Measurements from ENCODE around the gene IHH. TPM values are rescaled to one million over a fixed set of nuclear protein-coding genes. Genes with fewer than 3 reads are reported as not detected.

The IHH gene
- total RNA-seq, 2 experiments from 2014 or later = not detected

DNA sequence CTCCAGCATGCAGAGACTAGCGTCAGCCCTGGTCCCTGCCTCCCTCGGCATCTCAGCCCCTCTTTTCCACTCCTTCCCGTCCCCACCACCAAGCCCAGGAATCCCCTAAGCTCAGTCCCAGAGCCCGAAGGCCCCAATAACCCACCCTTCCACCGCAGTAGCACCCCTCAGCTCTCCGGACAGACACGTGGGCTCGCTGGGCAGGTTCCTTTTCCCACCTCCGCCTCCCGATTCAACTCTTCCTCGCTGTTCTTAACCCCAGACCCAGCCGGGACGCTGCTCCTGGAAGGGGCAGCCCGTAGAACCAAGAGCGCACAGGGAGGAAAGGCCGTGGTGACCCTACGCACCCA, 1.4 kb downstream of the IHH start:
- TF ChIP-seq, protein P1, sequence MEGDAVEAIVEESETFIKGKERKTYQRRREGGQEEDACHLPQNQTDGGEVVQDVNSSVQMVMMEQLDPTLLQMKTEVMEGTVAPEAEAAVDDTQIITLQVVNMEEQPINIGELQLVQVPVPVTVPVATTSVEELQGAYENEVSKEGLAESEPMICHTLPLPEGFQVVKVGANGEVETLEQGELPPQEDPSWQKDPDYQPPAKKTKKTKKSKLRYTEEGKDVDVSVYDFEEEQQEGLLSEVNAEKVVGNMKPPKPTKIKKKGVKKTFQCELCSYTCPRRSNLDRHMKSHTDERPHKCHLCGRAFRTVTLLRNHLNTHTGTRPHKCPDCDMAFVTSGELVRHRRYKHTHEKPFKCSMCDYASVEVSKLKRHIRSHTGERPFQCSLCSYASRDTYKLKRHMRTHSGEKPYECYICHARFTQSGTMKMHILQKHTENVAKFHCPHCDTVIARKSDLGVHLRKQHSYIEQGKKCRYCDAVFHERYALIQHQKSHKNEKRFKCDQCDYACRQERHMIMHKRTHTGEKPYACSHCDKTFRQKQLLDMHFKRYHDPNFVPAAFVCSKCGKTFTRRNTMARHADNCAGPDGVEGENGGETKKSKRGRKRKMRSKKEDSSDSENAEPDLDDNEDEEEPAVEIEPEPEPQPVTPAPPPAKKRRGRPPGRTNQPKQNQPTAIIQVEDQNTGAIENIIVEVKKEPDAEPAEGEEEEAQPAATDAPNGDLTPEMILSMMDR (IDR thresholded peaks at IDR 0.05) = no peak
- ChIA-PET CTCF (interaction anchor here (1.1 to 24.1 kb wide), 15 partner anchors 11 to 236 kb away, joined by 3 to 431 read pairs (median 9); partner anchors contain the start of gene NHEJ1), POLR2A (interaction anchor here (0.6 kb wide), 1 partner anchor 97 kb away, joined by 3 read pairs; no protein-coding TSS in a partner anchor)
- no peak overlapping the region for H3K27ac Mint-ChIP-seq
- peaks cover 19% of the 10 kb centered on the region for H3K4me1 Mint-ChIP-seq (ENCODE audit: low read depth)
- no peak overlapping the region for H3K4me3 Mint-ChIP-seq
- intact Hi-C loops (cut with micrococcal nuclease) = loop anchor here (2.0 to 10.0 kb wide), 2 partner anchors 59 to 245 kb away; partner anchors contain the start of gene PTPRN
- H3K9me3 Mint-ChIP-seq = no peaks in the 10 kb centered on the region
- no peaks in the 10 kb centered on the region for H3K36me3 Mint-ChIP-seq (ENCODE audit: low read depth)
- DNase-seq = no peak
- no peak for ATAC-seq
- H3K27me3 Mint-ChIP-seq = peaks cover 60% of the 10 kb centered on the region

DNA sequence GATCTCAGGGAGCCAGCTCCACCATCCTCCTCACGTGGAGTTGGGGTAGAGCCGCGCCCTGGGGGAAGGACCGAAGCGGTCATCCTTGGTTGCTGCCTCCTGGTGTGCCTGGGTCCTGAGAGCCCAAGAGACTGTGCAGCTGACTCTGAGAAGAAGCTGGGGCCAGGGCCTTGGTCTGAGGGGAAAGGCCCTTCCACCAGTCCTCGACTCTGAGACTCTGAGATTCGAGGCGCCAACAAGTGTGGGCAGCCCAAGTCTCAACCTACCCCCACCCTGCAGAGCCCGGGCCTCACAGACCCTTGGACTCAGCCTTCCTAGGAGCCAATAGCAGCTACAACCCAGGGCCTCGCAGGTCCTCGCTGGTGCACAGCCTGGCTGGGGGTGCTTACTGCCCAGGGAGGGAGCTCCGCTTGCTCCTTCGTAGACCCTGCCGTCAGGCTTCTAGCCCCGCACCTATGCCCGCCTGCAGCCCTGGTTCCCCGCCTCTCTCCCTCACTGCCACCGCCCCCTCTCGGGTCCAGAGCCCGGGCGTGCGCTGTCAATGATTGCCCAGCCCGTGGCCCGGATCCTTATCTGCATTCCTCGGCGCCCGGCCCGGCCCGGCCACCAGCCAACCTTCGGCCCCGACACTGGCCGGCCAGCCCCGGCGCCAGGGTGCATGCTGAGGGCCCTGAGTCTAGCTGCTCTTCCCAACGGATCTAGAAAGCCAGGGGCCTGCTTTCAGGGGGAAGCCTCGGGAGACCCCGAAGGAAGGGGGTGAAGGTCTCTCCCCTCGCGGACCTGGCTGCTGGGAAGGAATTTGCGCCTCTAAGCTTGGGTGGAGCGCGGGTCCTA, 2.0 kb downstream of the IHH start:
- Mint-ChIP-seq H3K27ac (no peak overlapping the region), H3K4me3 (no peak overlapping the region), H3K4me1 (ENCODE audit: low read depth) (peaks cover 19% of the 10 kb centered on the region), H3K9me3 (no peaks in the 10 kb centered on the region), H3K36me3 (ENCODE audit: low read depth) (no peaks in the 10 kb centered on the region), H3K27me3 (peaks cover 62% of the 10 kb centered on the region)
- intact Hi-C loops (cut with micrococcal nuclease) = loop anchor here (2.0 to 10.0 kb wide), 2 partner anchors 60 to 246 kb away; partner anchors contain the start of gene PTPRN
- CTCF ChIA-PET = interaction anchor here (0.6 to 24.1 kb wide), 57 partner anchors 10 to 307 kb away, joined by 3 to 431 read pairs (median 4); partner anchors contain the start of genes CNPPD1, NHEJ1 and SLC23A3
- no peak for DNase-seq
- POLR2A ChIA-PET = interaction anchor here (0.7 kb wide), 1 partner anchor 70 kb away, joined by 3 read pairs; no protein-coding TSS in a partner anchor
- no peak for ATAC-seq
- TF ChIP-seq, protein P1 (IDR thresholded peaks at IDR 0.05) = no peak

DNA sequence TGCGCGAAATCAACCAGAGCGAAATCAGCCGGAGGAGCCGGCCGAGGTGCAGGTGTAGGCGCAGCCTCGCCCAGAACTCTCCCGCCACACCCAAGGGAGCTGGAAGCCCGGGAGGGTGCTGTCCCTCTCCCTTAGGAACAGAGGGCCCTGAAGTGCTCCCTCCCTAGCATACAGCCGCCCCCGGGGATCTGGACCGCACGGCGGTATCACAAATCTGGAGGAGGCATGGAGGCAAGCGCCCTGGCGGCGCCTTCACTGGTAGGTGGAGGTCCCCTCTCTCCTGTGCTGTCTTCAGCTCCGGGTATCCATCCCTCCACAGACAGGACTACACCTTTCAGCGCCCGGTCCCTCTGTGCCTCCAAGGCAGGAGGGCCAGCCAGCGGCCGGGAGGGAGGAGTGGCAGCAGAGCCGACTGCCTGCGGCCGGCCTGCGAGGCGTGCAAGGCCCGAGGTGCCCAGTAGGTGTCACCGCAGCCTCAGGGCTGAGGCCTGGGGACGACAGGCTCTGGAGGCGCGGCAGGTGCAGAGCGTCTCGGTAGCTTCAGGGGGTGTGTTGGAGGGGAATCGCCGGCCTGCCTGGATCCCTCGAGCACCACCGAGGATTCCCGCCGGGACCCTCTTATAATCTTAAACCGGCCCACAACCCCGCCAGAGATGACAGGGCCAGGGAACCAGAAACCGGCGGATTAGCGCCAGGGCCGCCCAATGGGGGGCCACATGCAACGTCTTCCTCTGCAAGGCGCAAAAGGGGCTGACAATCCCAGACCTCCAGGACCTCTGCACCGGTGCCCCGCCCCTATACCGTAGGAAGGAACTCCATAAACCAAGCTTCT, 2.8 kb downstream of the IHH start:
- CTCF ChIA-PET = interaction anchor here (0.6 to 24.1 kb wide), 59 partner anchors 9 to 308 kb away, joined by 3 to 431 read pairs (median 4); partner anchors contain the start of genes CNPPD1, NHEJ1 and SLC23A3
- peak overlapping the region; percentile 36 for H3K4me3 Mint-ChIP-seq
- POLR2A ChIA-PET = interaction anchor here (0.5 to 1.0 kb wide), 4 partner anchors 11 to 309 kb away, joined by 3 read pairs; no protein-coding TSS in a partner anchor
- ATAC-seq (peak; percentile 97), DNase-seq (peak; percentile 84)
- intact Hi-C loops (cut with micrococcal nuclease) = loop anchor here (2.0 to 10.0 kb wide), 3 partner anchors 61 to 247 kb away; partner anchors contain the start of gene PTPRN
- H3K36me3 Mint-ChIP-seq (ENCODE audit: low read depth) = no peaks in the 10 kb centered on the region
- peaks cover 19% of the 10 kb centered on the region for H3K4me1 Mint-ChIP-seq (ENCODE audit: low read depth)
- H3K27me3 Mint-ChIP-seq = peaks cover 60% of the 10 kb centered on the region
- TF ChIP-seq, protein P1 (IDR thresholded peaks at IDR 0.05) = peak; percentile 97
- H3K27ac Mint-ChIP-seq = no peak overlapping the region
- no peaks in the 10 kb centered on the region for H3K9me3 Mint-ChIP-seq

DNA sequence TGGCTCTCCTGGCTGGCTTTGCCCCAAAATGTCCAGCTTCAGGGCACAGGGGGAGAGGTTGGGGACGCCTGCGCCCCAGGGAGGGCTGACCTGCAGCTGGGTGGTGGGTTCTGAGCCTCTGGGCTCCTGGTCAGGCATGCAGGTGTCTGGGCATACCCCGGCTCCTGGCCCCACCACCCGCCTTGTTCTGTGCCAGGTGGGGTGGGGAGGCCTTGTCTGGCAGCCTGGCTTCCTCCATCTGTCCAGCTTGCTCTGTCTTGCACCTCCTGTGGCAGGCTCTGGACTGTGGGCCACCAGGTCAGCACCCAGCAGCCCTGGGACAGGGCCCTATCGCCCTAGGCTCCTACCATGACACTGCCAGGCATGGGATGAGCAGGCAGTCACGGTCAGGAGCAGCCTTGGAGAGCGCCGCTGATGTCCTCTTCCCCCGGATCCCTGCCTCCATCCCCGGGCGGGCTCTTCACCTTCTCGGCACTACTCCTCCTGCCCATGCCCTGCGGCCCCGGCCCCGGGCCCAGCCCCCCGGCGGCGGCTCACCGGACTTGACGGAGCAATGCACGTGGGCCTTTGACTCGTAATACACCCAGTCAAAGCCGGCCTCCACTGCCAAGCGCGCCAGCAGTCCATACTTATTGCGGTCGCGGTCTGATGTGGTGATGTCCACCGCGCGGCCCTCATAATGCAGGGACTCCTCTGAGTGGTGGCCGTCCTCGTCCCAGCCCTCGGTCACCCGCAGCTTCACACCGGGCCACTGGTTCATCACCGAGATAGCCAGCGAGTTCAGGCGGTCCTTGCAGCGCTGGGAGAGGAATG, 3.6 kb downstream of the IHH start:
- ChIA-PET POLR2A (interaction anchor here (0.8 to 1.0 kb wide), 2 partner anchors 10 to 102 kb away, joined by 3 read pairs; no protein-coding TSS in a partner anchor), CTCF (interaction anchor here (0.7 to 24.1 kb wide), 26 partner anchors 8 to 244 kb away, joined by 3 to 431 read pairs (median 5); partner anchors contain the start of gene NHEJ1)
- no peak for DNase-seq
- intact Hi-C loops (cut with micrococcal nuclease) = loop anchor here (2.0 to 10.0 kb wide), 2 partner anchors 98 to 248 kb away; partner anchors contain the start of gene PTPRN
- Mint-ChIP-seq H3K27ac (no peak overlapping the region), H3K9me3 (no peaks in the 10 kb centered on the region), H3K27me3 (peaks cover 52% of the 10 kb centered on the region), H3K36me3 (ENCODE audit: low read depth) (no peaks in the 10 kb centered on the region), H3K4me3 (no peak overlapping the region), H3K4me1 (ENCODE audit: low read depth) (peaks cover 19% of the 10 kb centered on the region)
- ATAC-seq = no peak
- TF ChIP-seq, protein P1 (IDR thresholded peaks at IDR 0.05) = no peak
